HG03097 (cell line): Measurements from ENCODE around the gene FLYWCH2.
A peak's percentile ranks its signal among the peaks of the same experiment; 100 is the strongest.
"Not testable (repeated sequence)": the region's sequence is repeated elsewhere in the genome, so short reads cannot be mapped to it uniquely, and the experiment has no call there.

Source experiments
- ATAC-seq: cut with Tn5 transposase; IDR thresholded peaks from one replicate; pipeline ENCODE4 v1.9.1; 2021; ENCODE audit not compliant: unreplicated experiment, low FRiP score

Gene FLYWCH2

DNA sequence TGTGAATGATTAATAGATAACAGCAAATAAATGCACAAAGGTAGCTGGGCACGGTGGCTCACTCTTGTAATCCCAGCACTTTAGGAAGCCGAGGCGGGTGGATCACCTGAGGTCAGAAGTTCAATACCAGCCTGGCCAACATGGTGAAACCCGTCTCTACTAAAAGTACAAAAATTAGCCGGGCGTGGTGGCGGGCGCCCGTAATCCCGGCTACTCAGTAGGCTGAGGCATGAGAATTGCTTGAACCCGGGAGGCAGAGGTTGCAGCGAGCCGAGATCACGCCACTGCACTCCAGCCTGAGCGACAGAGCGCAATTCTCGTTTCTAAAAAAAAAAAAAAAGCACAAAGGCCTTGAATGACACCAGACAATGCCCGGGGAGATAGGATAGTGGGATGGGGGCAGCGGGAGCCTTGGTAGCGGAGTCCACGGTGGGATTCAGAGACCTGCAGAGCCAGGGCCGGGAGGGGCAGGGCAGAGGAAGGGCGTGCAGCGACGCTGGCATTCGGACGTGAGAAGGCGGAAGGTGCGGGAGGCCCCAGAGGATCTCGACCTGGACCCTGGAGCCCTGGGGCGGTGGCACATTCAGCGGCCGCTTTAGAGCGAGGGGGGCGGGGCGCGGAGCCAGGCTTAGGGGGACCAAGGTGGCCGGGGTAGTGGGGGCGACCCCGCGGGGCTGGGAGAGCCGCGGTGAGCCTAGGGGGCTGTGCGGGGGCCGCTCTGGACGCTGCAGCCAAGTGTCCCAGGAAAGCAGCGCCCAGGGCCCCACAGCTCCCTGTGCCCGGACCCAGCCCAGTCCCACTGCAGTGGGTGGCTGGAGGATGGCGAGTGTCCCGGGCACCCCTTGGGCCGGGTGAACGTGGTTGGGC, 999 bp upstream of the FLYWCH2 start:
- ATAC-seq: no peak

DNA sequence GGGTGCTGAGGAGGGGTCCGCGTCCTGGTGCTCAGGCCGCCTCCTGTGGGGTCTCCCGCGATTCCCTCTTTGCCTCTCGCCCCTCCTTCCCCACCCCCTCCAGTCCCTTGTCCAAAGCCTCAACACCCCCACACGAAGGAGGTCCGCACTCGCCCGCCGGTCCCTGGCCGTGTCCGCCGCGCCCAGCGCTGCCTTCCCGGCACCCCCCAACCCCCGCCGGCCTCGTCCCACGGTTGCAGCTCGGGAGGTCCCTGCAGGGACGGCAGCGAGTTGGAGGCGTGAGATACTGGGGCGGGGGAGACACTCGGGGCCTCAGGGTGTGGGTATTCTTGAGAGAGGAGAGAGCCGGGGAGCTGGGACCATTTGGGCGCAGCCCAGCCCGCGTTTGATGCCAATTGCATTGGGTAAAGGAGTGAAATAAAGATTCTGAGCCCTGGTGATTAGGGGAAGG, 468 bp downstream of the FLYWCH2 start:
- ATAC-seq: no peak

DNA sequence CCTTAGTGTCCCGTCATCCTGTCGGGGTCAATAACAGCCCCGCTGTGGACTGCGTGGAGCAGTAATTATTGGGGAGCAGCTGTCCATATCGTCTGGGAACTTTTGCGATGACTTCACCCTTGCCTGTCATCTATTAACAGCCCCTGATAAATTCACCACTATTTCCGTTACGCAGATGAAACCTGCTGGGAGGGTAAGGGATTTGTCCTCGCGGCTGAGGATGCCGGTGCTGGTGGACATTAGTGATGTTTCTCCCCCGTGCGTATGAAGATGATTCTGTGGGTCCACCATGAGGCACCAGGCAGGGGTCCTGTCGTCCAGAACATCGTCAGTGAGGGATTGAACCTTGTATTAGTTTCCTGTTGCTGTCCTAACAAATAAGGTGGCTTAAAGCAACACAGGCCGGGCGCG, 1.0 kb downstream of the FLYWCH2 start:
- ATAC-seq: no peak

DNA sequence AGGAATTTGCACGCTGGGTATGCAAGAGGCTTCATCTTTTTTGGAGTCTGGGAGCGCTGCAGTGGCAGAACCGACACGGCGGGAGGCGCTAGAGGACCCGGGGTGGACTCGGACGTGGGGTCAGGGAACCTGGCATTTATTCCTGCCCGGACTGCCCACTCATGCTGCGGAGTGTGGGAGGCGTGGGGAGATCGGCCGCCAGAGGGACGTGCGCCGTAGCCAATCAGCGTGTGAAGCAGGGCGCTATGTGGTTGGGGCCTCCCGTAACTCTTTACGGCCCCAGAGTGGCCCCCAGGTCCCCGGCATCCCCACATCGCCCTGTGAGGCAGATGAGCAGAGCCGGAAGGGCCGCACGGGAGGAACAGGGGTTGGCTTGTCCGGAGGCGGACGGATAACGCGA, 11.2 kb downstream of the FLYWCH2 start:
- no peak for ATAC-seq

DNA sequence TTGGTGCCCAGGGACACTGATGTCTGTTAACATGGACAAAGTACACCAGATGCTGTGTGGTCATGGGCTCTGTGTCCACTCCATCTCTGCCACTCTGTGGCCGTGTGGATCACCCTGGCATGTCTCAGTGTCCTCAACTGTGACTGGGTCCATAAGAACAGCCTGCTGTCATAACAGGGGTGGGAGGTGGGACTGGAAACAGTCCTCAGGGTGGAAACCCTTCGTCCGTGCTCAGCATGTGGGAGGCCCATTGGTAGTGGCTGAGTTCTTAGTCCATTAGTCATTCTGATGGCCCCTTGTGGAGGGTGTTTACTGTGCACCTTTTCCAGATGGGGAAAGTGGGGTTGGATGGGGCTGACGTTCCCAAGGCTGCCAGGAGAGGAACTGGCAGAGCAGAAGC, 12.8 kb downstream of the FLYWCH2 start:
- no peak for ATAC-seq

DNA sequence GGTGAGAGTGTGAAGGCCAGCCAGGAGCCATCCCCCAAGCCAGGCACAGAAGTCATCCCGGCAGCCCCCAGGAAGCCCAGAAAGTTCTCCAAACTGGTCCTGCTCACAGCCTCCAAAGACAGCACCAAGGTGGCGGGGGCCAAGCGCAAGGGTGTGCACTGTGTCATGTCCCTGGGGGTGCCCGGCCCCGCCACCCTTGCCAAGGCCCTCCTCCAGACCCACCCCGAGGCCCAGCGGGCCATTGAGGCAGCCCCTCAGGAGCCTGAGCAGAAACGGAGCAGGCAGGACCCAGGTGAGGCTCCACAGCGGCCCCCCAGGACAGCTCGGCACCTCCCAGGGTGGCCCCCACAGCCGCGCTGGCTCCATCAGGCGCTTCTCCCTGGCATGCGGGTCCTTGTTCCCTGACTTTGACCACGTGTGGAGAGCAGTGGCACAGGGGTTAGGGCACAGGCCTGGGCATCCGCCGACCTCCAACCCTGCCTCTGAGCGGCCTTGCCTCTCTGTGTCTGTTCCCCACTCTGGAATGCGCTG, 13.5 kb downstream of the FLYWCH2 start:
- no peak for ATAC-seq

DNA sequence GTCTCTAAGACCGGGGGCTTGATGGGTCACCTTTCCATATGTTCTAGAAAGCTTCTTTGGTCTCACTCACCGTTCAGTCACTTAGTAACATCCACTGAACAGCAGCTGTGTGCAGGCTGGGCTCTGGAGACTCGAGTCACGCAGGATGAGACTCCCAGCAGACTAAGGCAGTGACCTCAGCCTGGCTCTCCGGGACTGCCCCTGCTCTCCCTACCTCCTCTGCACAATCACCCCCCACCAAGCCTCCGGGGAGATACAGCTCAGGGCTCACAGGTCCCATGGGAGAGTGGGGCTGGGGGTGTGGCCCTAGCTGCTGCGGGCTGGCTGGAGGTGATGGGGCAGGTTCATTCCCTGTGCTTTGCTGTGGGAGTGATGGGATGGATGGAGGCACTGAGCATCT, 14.1 kb downstream of the FLYWCH2 start:
- ATAC-seq: no peak

DNA sequence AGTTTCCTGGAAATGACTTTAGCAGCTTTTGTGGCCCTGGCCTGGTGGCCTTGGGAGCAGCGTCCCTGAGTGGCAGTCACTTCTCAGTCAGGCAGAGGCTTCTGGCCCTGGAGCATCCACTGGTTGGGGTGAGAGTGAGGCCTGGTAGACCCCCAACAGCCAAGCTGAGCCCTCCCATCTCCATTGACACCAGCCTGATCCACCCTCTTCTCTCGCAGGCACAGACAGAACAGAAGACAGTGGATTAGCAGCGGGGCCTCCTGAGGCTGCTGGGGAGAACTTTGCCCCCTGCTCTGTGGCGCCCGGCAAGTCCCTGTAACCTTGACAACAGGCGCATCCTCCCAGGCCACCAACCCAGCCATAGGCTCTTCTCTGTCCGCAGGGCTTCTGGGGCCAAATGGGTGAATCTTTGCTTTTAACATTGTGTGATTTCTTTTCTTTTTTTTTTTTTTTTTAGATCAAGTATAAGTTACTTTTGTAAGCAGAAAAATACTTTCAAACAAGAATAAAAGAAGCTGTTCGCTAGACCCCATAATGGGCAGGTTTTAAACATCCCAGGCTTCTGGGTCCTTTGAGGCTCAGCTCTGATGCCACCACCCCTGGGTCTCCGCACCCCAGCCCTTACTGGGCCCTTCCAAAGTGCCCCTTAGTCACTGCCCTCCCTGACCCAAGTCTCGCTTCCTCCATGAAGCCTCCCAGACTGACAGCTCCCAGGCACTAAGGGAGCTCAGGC, 16.0 kb downstream of the FLYWCH2 start:
- ATAC-seq: no peak

DNA sequence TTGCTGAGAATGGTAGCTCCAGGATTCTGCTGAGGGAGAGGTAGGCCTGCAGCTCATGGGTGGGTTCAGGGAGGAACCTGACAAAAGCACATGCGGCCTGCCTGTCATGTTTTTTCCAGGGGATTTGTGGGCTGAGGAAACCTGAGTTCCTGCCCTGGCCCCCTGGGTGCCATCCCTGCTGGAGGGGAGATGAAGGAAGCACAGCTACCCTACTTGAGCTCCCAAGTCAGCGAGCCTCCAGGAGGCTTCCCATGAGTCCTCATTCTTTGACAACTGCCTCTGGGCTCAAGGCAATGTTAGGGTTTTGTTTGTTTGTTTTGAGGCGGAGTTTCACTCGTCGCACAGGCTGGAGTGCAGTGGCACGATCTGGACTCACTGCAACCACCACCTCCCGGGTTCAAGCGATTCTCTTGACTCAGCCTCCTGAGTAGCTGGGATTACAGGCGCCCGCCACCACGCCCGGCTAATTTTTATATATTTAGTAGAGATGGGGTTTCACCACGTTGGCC, 16.6 kb downstream of the FLYWCH2 start:
- no peak for ATAC-seq

DNA sequence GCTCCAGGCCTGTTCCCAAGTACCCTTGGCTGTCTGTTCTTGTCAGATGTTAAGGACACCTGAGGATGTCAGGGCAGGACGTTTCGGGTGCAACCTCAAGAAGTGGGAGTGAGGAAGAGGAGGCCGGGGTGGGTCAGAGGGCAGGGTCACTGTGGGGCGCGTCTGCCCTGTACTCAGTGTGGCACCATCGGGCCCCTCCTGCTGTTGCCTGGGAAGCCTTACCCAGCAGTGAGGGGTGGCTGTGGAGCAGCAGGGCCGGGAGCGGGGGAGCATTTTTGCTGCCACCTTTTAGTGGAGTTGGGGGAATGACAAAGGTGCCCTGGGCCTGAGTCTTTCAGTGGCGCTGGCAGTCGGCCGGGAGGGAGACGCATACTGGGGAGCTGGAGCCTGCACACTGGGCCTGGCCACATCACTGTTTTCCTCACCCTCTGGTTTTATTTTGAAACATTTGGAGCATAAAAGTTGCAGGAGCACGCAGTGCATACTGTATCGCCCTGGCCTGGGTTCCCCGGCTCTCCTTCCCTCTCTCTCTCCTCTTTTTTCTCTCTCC, 17.6 kb downstream of the FLYWCH2 start:
- ATAC-seq: no peak

DNA sequence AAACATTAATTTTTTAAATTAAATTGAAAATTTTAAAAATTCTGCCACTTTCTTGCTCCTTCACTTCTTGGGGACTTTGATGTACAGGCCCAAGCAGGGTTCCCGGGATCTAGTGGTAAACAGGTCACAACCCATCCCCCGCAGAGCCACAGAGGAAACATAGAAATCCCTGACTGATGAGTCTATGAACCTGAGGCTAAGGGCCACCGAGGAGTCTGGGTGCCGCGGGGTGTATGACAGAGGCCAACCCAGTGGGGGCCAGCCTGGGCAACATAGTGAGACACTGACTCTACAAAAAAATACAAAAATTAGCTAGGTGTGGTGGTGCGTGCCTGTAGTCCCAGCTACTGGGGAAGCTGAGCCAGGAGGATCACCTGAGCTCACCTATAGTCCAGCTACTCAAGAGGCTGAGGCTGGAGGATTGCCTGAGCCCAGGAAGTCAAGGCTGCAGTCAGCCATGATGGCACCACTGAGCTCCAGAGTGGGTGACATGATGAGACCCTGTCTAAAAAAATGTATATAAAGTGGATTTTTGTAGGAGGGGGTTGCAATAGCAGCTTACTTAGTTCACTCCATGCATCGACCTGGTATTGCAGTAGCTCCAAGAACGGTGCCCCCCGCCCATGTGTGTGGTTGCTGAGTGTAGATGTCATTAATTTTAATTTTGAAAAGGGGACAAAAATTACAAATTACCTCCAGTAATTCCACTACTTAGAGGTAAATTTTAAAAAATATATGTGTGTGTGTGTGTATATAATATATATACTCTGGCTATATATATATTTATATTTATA, 19.5 kb downstream of the FLYWCH2 start:
- ATAC-seq: no peak

DNA sequence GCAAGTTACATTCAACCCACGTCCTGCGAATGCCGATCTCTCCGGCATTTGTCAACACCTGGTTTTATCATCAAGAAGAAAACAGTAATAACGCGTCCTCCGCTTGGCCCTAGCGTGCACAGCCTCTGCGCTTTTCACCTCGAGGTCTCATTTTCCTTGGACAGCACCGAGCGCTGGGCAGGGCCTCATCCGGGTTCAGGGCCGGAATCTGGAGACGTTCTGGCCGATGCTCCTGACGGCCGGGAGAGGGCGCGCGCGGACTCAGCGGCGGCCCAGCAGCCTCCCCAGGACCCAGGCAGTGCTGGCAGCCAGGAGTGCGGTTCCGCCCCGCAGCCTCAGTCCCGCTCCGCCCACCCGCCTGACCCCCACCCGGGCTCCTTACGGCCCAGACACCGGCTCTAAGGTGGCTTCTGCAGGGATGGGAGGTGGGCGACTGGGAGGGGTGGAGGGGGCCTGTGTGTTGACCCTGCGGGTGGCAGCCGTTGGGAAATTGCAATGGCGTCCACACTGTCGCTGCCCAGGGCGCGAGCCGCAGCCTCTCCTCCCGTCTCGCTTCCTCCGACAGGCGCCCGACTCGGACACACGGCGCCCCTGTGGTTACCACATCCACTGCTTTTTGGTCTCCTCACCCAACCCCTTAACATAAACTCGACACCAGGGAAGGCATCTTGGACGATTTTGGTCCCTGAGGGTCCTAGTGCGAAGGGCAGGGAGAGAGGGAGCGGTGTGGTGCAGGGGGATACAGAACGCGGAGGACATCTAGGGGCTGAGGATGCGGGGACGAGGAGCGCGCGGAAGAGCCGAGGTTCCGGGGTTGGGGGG, 21.3 kb downstream of the FLYWCH2 start:
- peak; percentile 7 for ATAC-seq

DNA sequence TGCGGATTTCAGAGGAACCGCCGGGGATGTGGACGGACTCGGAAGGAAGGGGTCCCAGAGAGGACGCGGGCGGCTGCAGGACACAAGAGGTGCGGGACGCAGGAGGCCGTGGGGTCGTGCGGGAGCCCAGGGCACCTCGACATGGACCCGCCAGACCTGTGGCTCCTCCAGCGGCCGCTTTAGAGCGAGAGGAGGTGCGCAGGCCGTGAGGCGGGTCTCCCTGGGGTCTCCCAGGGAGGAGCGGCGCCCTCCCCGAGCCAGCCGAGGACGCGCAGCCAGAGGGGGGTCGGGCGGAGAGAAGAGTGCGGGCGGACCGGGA, 21.9 kb downstream of the FLYWCH2 start:
- peak; percentile 8 for ATAC-seq

DNA sequence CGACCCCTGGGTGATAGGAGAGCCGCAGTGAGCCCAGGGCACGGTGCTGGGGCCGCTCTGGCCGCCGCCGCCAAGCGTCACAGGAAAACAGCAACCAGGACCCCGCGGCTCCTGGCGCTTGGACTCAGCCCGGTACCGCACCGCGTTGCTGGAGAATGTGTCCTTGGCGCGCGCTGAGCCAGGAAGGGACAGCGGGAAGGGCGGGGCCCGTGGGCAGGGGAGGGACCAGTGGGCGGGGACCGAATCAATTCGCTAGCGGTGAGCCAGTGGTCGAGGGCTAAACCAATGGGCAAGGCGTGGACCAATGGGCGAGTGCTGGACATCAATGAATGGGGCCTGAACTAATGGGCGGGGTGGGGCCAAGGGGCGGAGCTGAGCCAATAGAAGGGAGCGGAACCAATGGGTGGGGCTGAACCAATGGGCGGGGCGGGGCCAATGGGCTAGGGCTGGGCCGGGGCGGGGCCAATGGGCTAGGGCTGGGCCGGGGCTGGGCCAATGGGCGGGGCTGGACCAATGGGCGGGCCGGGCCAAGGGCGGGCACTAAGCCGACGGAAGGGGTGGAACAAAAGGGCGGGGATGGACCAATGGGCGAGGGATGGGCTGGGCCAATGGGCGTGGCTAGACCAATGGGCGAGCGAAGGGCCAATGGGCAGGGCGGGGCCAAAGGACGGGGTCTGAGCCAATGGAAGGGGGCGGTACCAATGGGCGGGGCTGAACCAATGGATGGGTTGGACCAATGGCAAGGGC, 22.4 kb downstream of the FLYWCH2 start:
- peak; percentile 74 for ATAC-seq

DNA sequence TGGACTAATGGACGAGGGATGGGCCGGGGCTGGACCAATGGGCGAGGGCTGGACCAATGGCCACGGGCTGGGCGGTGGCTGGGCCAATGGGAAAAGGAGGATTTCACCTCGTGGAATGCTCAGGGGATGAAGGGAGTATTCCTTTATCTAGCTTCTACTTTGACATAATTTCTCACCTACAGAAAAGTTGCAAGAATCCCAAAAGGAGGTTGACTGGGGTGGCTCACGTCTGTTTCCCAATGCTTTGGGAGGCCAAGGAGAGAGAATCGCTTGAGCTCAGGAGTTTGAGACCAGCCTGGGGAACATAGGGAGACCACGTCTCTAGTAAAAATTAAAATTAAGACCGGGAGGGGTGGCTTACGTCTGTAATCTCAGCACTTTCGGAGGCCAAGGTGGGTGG, 23.0 kb downstream of the FLYWCH2 start:
- ATAC-seq: no peak

DNA sequence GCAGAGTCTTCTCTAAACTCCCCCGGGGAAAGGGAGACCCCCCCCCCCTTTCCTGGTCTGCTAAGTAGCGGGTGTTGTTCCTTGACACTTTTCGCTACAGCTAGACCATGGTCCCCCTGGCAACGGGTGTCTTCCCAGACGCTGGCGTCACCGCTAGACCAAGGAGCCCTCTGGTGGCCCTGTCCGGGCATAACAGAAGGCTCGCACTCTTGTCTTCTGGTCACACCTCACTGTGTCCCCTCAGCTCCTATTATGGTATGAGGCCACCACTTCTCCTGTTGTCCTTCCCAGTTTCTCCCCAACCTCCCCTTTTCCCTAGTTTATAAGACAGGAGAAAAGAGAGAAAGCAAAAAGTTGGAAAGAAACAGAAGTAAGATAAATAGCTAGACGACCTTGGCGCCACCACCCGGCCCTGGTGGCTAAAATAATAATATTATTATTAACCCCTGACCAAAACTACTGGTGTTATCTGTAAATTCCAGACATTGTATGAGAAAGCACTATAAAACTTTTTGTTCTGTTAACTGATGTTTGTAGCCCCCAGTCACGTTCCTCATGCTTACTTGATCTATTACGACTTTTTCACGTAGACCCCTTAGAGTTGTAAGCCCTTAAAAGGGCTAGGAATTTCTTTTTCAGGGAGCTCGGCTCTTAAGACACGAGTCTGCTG, 24.2 kb downstream of the FLYWCH2 start:
- not testable (repeated sequence) for ATAC-seq

DNA sequence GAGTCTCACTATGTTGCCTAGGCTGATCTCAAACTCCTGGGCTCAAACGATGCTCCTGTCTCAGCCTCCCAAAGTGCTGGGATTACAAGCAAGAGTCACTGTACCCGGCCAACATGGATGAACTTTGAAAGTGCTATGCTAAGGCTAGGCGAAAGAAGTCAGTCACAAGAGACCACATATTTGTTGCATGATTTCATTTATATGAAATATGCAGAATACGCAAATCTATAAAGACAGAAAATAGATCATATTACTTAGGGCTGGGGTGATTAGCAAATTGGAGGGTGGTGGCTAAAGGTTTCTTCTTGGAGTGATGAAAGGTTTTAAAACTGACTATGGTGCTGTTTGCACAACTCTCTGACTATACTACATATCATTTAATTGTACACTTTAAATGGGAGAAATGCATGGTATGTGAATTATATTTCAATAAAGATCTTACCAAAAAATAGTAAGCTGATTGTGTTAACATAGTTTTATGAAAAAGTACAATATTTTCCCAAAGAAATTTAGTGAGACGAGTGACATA, 27.5 kb downstream of the FLYWCH2 start:
- no peak for ATAC-seq

DNA sequence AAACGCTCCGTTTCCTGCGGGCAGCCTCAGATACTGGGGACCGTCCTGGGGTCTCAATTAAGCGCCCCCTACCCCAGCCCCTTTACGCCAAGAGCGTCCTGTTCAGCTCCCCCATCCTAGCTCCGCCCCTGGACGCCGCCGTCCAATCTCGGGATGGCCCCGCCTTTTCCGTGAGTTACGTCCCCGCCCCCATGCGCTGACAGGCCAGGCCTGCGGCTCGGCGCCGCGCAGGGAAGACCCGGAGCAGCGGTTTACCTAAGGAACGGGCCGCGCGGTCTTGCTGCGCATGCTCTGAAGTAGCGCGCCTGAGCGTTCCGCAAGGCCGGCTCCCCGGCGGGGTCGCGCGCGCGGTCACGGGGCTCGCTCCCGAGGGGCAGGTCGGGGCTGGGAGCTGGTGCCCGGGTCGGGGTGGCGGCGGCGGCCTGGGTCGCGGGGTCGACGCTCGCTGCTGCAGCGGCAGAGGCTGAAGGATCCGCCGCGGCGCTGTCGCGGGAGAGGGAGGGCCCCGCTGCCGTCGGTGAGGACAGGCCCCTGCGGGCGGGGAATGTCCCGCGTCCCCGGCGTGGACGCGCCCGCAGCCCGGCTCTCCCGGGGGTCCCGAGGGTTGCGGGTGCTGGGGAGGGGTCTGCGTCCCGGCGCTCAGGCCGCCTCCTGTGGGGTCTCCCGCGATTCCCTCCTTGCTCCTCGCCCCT, 28.8 kb downstream of the FLYWCH2 start, which contains the start of gene FLYWCH1:
Gene FLYWCH1 (plus strand): TSS at position 294 of the 692 bp plus-strand sequence. CDS start 17,755 bp downstream, outside the sequence.
- peak; percentile 96 for ATAC-seq
